Transverse colon (tissue), 4 donors: ENCODE data around the gene MCAM. TPM values are rescaled to one million over a fixed set of nuclear protein-coding genes. Genes with fewer than 3 reads are reported as not detected.

ENCODE experiments used
- DNase-seq: peaks from one replicate; pipeline ENCODE4 v3.0.0-alpha.2; 2019
- H3K27ac ChIP-seq, 4 donors: fragments of 200-600 bp; sonication (generic); 2 replicates each; pipeline ENCODE4 v1.5.1; 2016 to 2018; ENCODE audit warnings: inconsistent platforms in 4 of 4
- H3K27me3 ChIP-seq: fragments of 200-600 bp; sonication (generic); 2 replicates; pipeline ENCODE4 v1.5.1; 2017; ENCODE audit warnings: inconsistent platforms
- H3K36me3 ChIP-seq, 4 donors: fragments of 200-600 bp; sonication (generic); 2 replicates each; pipeline ENCODE4 v1.5.1; 2017 to 2019; ENCODE audit warnings: inconsistent platforms in 4 of 4
- H3K4me1 ChIP-seq, 4 donors: fragments of 200-600 bp; sonication (generic); 2 replicates each; pipeline ENCODE4 v1.5.1; 2017 to 2020; ENCODE audit warnings: inconsistent platforms in 4 of 4
- H3K4me3 ChIP-seq, 4 donors: fragments of 200-600 bp; sonication (generic); 1 replicate in 1 of 4; 2 replicates in 3 of 4; pipeline versions ENCODE4 v1.5.1 to v1.6.1; 2017 to 2019; ENCODE audit warnings: inconsistent platforms in 4 of 4
- H3K9me3 ChIP-seq, 2 donors: fragments of 200-600 bp; sonication (generic); 2 replicates each; pipeline ENCODE4 v1.5.1; 2017 to 2019; ENCODE audit warnings: inconsistent platforms in 2 of 2
- CTCF ChIP-seq, 5 experiments: fragments of 200-600 bp in 3 of 5; fragments of 450-650 bp in 2 of 5; sonication (generic) in 3 of 5; IDR thresholded peaks; 1 replicate in 2 of 5; 2 replicates in 3 of 5; pipeline ENCODE4 v1.5.1; 2016 to 2017; ENCODE audit warnings: antibody characterized with exemption in 5 of 5, inconsistent platforms in 3 of 5, mild to moderate bottlenecking in 2 of 5, moderate library complexity in 1 of 5
- EP300 ChIP-seq: sonication (generic); formaldehyde crosslinking; IDR thresholded peaks from one replicate; pipeline ENCODE4 v1.6.1; 2017; ENCODE audit warnings: antibody characterized with exemption, low read depth
- POLR2A ChIP-seq: fragments of 450-650 bp; IDR thresholded peaks from one replicate; pipeline ENCODE4 v1.6.1; 2016; ENCODE audit warnings: antibody characterized with exemption, mild to moderate bottlenecking, moderate library complexity
- POLR2AphosphoS5 ChIP-seq, 3 donors: sonication (generic); formaldehyde crosslinking; IDR thresholded peaks; one replicate each; pipeline ENCODE4 v1.6.1; 2016; ENCODE audit warnings: antibody characterized with exemption in 3 of 3
- WGBS, 2 donors: methylation state at CpG; one replicate each; pipeline ENCODE4 v1.1.5; 2018; ENCODE audit warnings: low coverage in 1 of 2; 5-methylcytosine and 5-hydroxymethylcytosine counted together
- in situ Hi-C, 4 donors: fragments of 200-750 bp; cut with MboI; loops; one replicate each; pipeline versions ENCODE4 v1.15.0 to v1.15.1; 2017; ENCODE audit warnings: low sequenced_read_pairs in 3 of 4, low pct_ligation_motif_present in 1 of 4, low pct_unique_long_range_greater_than_20kb in 1 of 4
- intact Hi-C: fragments of 100-400 bp; cut with DNase I; formaldehyde crosslinking; loops from one replicate; pipeline ENCODE4 v1.15.1; 2023; ENCODE audit warnings: low total_unique reads
- total RNA-seq, 4 donors: library from RNA; depleted of rRNA; stranded (reverse); fragments of >200 nt; gene quantifications; one replicate each; pipeline ENCODE4 v1.1.0, GENCODE V29; 2016

The MCAM gene
- total RNA-seq, 4 donors from 2014 or later: 87.4 to 466 (median 150) TPM

GRCh38 chr11:119295178-119295577 lies 21.8 kb downstream of the MCAM start:
- Histone ChIP-seq H3K36me3 (peaks cover 0 to 23% (median 5%) of the 10 kb centered on the region in 4 donors), H3K27ac (no peak overlapping the region), H3K27me3 (no peaks in the 10 kb centered on the region), H3K9me3 (no peaks in the 10 kb centered on the region), H3K4me1 (no peaks in the 10 kb centered on the region), H3K4me3 (no peak overlapping the region)
- 59 to 61% methylated on average over 3 of the region's 3 CpGs for WGBS, 2 donors
- intact Hi-C loops (no loop called here), in situ Hi-C loops (no loop called here)
- DNase-seq: no peak
- TF ChIP-seq POLR2AphosphoS5 (IDR thresholded peaks at IDR 0.05) (no peak), CTCF (IDR thresholded peaks at IDR 0.05) (no peak), EP300 (no peak), POLR2A (no peak)

GRCh38 chr11:119293461-119293860 lies 23.5 kb downstream of the MCAM start:
- TF ChIP-seq POLR2A: no peak
- TF ChIP-seq POLR2AphosphoS5 (IDR thresholded peaks at IDR 0.05): no peak
- TF ChIP-seq EP300: no peak
- no peak for TF ChIP-seq CTCF (IDR thresholded peaks at IDR 0.05)
- Histone ChIP-seq H3K9me3 (no peaks in the 10 kb centered on the region), H3K36me3 (peaks cover 0 to 24% (median 7%) of the 10 kb centered on the region in 4 donors), H3K27ac (no peak overlapping the region), H3K4me3 (no peak overlapping the region), H3K4me1 (no peaks in the 10 kb centered on the region), H3K27me3 (no peaks in the 10 kb centered on the region)
- in situ Hi-C loops: no loop called here
- DNase-seq: no peak
- intact Hi-C loops: no loop called here
- 80 to 91% methylated on average over 1 to 3 of the region's 3 CpGs for WGBS, 2 donors

GRCh38 chr11:119290894-119291497 lies 25.9 kb downstream of the MCAM start:
- in situ Hi-C loops: no loop called here
- TF ChIP-seq POLR2A: no peak
- TF ChIP-seq EP300: no peak
- TF ChIP-seq CTCF (IDR thresholded peaks at IDR 0.05): no peak
- no peak for TF ChIP-seq POLR2AphosphoS5 (IDR thresholded peaks at IDR 0.05)
- WGBS, 2 donors: 96 to 97% methylated on average over 3 to 10 of the region's 10 CpGs
- Histone ChIP-seq H3K4me3 (no peak overlapping the region), H3K36me3 (peaks cover 0 to 32% (median 12%) of the 10 kb centered on the region in 4 donors), H3K27ac (no peak overlapping the region), H3K9me3 (no peaks in the 10 kb centered on the region), H3K4me1 (no peaks in the 10 kb centered on the region), H3K27me3 (no peaks in the 10 kb centered on the region)
- intact Hi-C loops: no loop called here
- DNase-seq: no peak

GRCh38 chr11:119288219-119288618 lies 28.7 kb downstream of the MCAM start:
- H3K9me3 ChIP-seq: no peaks in the 10 kb centered on the region
- in situ Hi-C loops: no loop called here
- H3K27me3 ChIP-seq: no peaks in the 10 kb centered on the region
- H3K4me3 ChIP-seq: no peak overlapping the region
- WGBS, 2 donors: 80 to 100% methylated on average over 1 to 3 of the region's 3 CpGs
- intact Hi-C loops: loop anchor here (10.0 kb wide), 1 partner anchor 73 kb away; no protein-coding TSS in a partner anchor
- H3K36me3 ChIP-seq: peaks cover 0 to 35% (median 16%) of the 10 kb centered on the region in 4 donors
- peaks cover 0 to 8% (median 2%) of the 10 kb centered on the region in 4 donors for H3K4me1 ChIP-seq
- no peak for TF ChIP-seq CTCF (IDR thresholded peaks at IDR 0.05)
- no peak for TF ChIP-seq POLR2A
- no peak for TF ChIP-seq POLR2AphosphoS5 (IDR thresholded peaks at IDR 0.05)
- no peak for TF ChIP-seq EP300
- H3K27ac ChIP-seq: no peak overlapping the region
- DNase-seq: no peak
